Ascending aorta (tissue), 2 donors: Measurements from ENCODE around the gene CCDC89. TPM values are rescaled to one million over a fixed set of nuclear protein-coding genes. Genes with fewer than 3 reads are reported as not detected.

ENCODE experiments used
- DNase-seq, 2 donors: peaks; one replicate each; pipeline ENCODE4 v3.0.0-alpha.2; 2019; ENCODE audit warnings: low spot score in 2 of 2
- H3K27ac ChIP-seq, 2 donors: fragments of 200-600 bp; sonication (generic); one replicate each; pipeline ENCODE4 v1.5.1; 2016 to 2017; ENCODE audit warnings: mild to moderate bottlenecking in 1 of 2
- H3K27me3 ChIP-seq: fragments of 200-600 bp; sonication (generic); one replicate; pipeline ENCODE4 v1.5.1; 2017
- H3K36me3 ChIP-seq, 2 donors: fragments of 200-600 bp; sonication (generic); one replicate each; pipeline ENCODE4 v1.5.1; 2016
- H3K4me1 ChIP-seq, 2 donors: fragments of 200-600 bp; sonication (generic); one replicate each; pipeline ENCODE4 v1.5.1; 2016 to 2017; ENCODE audit warnings: mild to moderate bottlenecking in 1 of 2
- H3K4me3 ChIP-seq, 2 donors: fragments of 200-600 bp; sonication (generic); one replicate each; pipeline ENCODE4 v1.5.1; 2016 to 2017; ENCODE audit warnings: mild to moderate bottlenecking in 1 of 2
- H3K9me3 ChIP-seq, 2 donors: fragments of 200-600 bp; sonication (generic); one replicate each; pipeline ENCODE4 v1.5.1; 2016
- intact Hi-C: fragments of 100-400 bp; cut with DNase I; formaldehyde crosslinking; loops from one replicate; pipeline ENCODE4 v1.15.1; 2023
- total RNA-seq: library from RNA; depleted of rRNA; stranded (reverse); fragments of >200 nt; gene quantifications from one replicate; pipeline ENCODE4 v1.1.0, GENCODE V29; 2016
- TF ChIP-seq, protein P1 (sequence below), 3 experiments: fragments of 200-600 bp in 2 of 3; fragments of 450-650 bp in 1 of 3; sonication (generic) in 2 of 3; IDR thresholded peaks; one replicate each; pipeline ENCODE4 v1.5.1; 2016 to 2019; ENCODE audit warnings: antibody characterized with exemption in 3 of 3, mild to moderate bottlenecking in 1 of 3, moderate library complexity in 1 of 3

The CCDC89 gene
- total RNA-seq, 1 donor from 2014 or later = 16.6 TPM

DNA sequence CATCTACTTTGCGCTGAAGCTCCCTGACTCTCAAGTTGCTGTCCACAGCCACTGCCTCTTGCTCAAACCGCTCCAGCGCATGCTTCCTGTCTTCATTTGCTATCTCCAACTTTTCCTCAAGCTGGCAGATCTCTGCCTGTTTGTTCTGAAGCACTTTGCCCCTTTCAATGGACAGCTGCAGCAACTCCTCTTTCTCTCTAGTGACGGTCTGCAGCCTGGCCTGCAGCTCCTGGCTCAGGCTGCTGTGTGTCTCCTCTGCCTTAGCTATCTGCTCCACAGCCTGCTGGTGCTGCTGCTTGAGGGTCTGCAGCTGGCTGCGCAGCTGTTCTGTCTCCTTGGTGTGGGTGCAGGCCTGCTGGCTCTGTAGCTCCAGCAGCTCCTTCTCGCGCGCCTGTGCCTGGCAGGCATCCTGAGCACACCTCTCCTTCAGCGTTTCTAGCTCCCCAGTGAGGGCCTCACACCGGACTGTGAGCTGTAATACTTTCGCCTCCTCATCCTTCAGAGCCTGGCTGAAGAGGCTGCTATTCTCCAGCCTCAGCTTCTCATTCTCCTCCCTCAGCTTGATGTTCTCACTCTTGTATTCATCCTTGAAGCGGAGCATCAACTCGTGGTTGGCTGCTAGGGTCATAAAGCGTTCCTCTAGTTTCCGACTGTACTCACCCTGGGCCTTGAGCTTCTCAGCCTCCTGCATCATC lies 723 bp downstream of the CCDC89 start:
- H3K4me1 ChIP-seq = peaks cover 5 to 6% of the 10 kb centered on the region in 2 donors
- TF ChIP-seq, protein P1, sequence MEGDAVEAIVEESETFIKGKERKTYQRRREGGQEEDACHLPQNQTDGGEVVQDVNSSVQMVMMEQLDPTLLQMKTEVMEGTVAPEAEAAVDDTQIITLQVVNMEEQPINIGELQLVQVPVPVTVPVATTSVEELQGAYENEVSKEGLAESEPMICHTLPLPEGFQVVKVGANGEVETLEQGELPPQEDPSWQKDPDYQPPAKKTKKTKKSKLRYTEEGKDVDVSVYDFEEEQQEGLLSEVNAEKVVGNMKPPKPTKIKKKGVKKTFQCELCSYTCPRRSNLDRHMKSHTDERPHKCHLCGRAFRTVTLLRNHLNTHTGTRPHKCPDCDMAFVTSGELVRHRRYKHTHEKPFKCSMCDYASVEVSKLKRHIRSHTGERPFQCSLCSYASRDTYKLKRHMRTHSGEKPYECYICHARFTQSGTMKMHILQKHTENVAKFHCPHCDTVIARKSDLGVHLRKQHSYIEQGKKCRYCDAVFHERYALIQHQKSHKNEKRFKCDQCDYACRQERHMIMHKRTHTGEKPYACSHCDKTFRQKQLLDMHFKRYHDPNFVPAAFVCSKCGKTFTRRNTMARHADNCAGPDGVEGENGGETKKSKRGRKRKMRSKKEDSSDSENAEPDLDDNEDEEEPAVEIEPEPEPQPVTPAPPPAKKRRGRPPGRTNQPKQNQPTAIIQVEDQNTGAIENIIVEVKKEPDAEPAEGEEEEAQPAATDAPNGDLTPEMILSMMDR (IDR thresholded peaks at IDR 0.05) = no peak
- intact Hi-C loops = loop anchor here (1.0 to 10.0 kb wide), 3 partner anchors 56 to 560 kb away; partner anchors contain the start of genes EED and SYTL2
- H3K36me3 ChIP-seq = no peaks in the 10 kb centered on the region
- no peaks in the 10 kb centered on the region for H3K27me3 ChIP-seq
- peak overlapping the region; percentile 53 to 61 for H3K4me3 ChIP-seq
- H3K27ac ChIP-seq = peak overlapping the region; percentile 57 to 73
- DNase-seq = no peak
- H3K9me3 ChIP-seq = no peaks in the 10 kb centered on the region

DNA sequence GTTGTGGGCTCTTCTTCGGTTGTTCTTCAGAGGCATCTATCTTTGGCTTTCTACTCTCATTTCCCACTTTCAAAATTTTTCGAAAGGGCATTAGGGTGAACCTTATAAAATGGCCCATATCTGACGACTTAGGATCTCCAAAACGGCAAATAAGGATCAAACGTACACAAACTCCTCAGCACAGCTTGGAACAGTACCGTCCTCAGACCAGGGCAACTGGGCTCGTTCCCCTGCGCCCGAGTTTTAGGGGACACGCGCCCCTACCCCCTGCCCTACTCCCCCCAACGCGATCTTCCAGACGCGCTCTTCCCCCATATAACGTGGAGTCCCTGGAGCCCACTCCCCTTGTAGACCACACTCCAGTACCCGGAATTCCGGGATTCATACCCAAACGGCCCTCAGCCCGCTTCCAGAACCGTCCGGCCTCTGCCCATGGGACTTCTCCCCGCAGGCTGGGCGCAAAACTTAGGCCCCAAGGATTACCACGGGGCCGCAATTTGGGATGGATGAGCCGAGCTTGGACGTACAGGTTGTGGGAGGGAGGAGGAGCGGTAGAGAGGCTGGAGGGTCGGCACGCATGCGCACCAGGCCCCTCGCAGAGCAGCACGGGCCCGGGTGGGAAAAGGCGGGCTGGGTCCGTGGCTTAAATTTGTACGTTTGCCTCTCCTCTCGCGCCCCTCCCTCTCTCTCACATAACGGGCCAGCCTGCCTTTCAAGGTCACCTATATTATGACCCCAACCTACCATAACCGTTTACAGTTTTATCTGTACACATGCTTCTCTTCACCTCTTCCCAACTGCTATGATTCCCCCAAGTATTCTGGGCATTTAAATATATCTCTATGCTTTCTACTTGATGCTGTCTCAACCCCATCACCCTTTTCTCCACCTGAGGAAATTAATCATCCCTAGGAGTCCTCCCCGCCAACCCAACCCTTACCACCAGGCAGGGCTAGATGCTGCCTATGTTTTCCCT lies 3.4 kb downstream of the CCDC89 start:
- H3K9me3 ChIP-seq = no peaks in the 10 kb centered on the region
- no peaks in the 10 kb centered on the region for H3K27me3 ChIP-seq
- TF ChIP-seq, protein P1 (IDR thresholded peaks at IDR 0.05) = no peak
- peaks cover 5 to 6% of the 10 kb centered on the region in 2 donors for H3K4me1 ChIP-seq
- peak overlapping the region; percentile 58 to 74 for H3K4me3 ChIP-seq
- peak in 1 of 2 donors; percentile 71 for DNase-seq
- H3K27ac ChIP-seq = no peak overlapping the region
- no peaks in the 10 kb centered on the region for H3K36me3 ChIP-seq
- intact Hi-C loops = loop anchor here (10.0 kb wide), 1 partner anchor 562 kb away; the partner anchor contains the start of gene EED

DNA sequence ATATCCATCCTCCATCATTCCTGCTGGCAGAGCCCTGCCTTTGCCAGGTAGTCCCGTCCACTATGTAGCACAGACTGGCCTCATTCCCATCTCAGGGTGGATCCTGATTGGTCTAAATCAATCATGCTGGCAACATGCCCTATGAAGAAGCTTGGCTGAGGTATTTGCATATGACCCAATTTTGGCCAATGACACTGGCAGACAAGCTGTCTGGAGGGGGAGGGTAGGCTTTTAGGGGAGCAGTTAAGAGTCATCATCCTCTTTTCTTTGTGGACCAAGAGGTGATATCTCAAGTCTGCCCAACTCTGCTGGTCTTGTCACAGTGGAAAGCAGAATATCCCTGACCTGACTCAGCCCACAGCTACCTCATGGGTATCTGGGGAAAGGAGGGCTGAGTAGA lies 5.1 kb downstream of the CCDC89 start:
- Histone ChIP-seq H3K4me1 (peaks cover 3 to 5% of the 10 kb centered on the region in 2 donors), H3K27ac (no peak overlapping the region), H3K4me3 (no peak overlapping the region), H3K36me3 (no peaks in the 10 kb centered on the region), H3K9me3 (no peaks in the 10 kb centered on the region), H3K27me3 (no peaks in the 10 kb centered on the region)
- no peak for DNase-seq
- intact Hi-C loops = loop anchor here (10.0 kb wide), 1 partner anchor 564 kb away; the partner anchor contains the start of gene EED
- TF ChIP-seq, protein P1 (IDR thresholded peaks at IDR 0.05) = no peak

DNA sequence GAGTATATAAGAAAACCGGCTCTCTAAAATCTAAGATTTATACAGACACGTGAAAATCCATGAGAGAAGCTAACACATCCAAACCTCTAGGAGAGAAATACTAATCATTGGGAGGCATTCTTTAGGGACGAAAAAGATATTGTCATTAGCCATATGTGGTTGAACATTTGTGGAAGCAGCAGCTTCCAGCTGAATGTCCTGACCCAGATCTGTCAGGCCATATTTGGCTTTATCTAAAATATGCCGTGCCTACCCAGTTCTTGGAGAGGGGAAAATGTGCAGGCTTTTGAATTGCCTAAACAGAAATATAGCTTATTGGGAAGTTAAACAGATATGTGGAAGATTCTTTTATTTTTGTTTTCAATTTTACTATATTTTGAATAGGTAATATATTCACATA lies 6.4 kb downstream of the CCDC89 start:
- DNase-seq = no peak
- Histone ChIP-seq H3K4me1 (no peaks in the 10 kb centered on the region), H3K9me3 (no peaks in the 10 kb centered on the region), H3K27me3 (no peaks in the 10 kb centered on the region), H3K36me3 (no peaks in the 10 kb centered on the region), H3K4me3 (no peak overlapping the region), H3K27ac (no peak overlapping the region)
- TF ChIP-seq, protein P1 (IDR thresholded peaks at IDR 0.05) = no peak
- intact Hi-C loops = no loop called here

DNA sequence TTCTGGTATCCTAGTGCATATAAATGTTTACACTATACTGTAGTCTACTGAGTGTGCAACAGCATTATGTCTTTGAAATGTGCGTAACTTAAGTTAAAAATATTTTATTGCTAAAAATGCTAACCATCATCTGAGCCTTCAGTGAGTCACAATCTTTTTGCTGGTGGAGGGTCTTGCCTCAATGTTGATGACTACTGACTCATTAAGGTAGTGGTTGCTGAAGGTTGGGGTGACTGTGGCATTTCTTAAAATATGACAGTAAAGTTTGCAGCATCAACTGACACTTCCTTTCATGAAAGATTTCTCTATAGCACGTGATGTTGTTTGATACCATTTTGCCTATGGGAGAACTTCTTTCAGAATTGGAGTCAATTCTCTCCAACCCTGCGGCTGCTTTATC lies 12.6 kb downstream of the CCDC89 start:
- Histone ChIP-seq H3K27ac (no peak overlapping the region), H3K9me3 (no peaks in the 10 kb centered on the region), H3K27me3 (no peaks in the 10 kb centered on the region), H3K4me3 (no peak overlapping the region), H3K4me1 (no peaks in the 10 kb centered on the region), H3K36me3 (no peaks in the 10 kb centered on the region)
- TF ChIP-seq, protein P1 (IDR thresholded peaks at IDR 0.05) = no peak
- DNase-seq = no peak
- intact Hi-C loops = no loop called here
